Measurements from ENCODE around the gene LAMA4.

The LAMA4 gene

DNA sequence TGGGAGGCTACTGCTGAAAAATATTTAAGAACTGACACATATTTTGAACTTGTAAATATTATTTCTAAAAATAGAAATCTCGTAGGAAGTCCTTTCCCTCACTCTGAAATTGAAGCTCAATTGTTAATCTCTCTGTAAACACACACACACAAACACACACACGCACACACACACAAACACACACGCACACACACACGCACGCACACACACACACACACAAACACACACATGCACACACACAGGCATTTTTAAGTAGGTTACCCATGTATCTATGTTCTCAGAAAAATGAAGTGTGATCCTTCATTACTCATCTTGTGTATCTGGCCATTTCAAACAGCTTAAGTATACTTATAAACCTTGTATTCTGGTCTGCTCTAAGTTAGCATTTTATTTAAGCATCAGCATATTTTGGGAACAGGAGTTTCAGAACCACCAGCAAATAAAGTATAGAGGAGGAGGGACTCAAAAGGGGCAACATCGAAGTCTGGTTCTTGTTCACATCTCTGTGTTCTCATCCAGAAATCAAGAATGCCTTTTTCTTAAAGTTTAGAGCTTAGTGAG, 188.9 kb downstream of the LAMA4 start:
- no peak for DNase-seq

DNA sequence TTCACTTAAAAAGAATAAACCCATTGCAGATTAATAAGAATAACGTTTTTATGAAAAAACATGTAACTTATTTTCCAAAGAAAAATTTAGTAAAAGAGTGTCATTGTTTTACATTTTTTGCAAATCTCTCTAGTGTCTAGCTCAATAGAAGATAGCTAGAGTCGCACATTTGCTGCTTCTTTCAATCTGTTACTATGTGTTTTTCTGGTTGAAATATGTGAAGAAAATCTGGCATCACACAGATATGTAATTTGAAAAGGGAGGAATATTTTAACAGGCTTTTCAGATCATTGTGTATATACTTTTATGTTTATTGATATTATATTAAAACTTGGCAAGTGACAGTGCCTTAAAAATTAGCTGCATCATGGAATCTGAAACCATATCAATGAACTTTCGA, 191.4 kb downstream of the LAMA4 start:
- no peak for DNase-seq

DNA sequence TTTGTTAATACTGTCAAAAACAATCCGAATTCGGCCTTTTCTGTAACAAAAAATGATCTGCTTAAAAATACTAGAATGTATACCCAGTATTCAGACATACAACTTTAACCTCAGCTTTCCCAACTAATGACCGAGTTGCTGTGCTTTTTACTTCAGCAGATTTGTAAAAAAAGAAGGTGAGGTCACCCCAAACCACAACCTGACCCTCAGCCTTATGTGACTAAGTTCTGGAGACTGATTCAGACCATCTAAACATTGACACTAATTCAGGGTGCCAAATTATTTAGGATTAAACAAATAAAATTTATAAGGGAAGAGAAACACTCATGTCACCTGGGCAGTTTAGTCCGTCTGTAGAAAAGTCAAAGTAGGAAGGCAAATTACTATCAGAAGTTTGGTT, 192.8 kb downstream of the LAMA4 start:
- DNase-seq = no peak

All from hematopoietic multipotent progenitor cell treated with erythropoietin and hydrocortisone succinate and interleukin-3 and kit ligand, for 4 days (in vitro differentiated cells).